ENCODE data around the gene NCEH1. TPM values are rescaled to one million over a fixed set of nuclear protein-coding genes. Genes with fewer than 3 reads are reported as not detected.

NCEH1 gene
- total and polyA plus RNA-seq, 2 experiments from 2014 or later: 1.8 to 4.9 TPM

GRCh38 chr3:172749230-172749965 is 38.5 kb upstream of the NCEH1 start (continued):
- TF ChIP-seq ZNF462 (CRISPR knock-in tag; IDR thresholded peaks at IDR 0.05) (no peak), POLR2AphosphoS5 (IDR thresholded peaks at IDR 0.05; ENCODE audit: low read depth) (no peak), CTCF (conservative IDR thresholded peaks at IDR 0.05; ENCODE audit: low read depth in 2 of 2) (no peak), REST (IDR thresholded peaks at IDR 0.05; ENCODE audit: unreplicated experiment) (no peak), CREB1 (CRISPR knock-in tag; IDR thresholded peaks at IDR 0.05; ENCODE audit: low read depth) (no peak), STAT1 (IDR thresholded peaks at IDR 0.05; ENCODE audit: unreplicated experiment) (no peak), ZNF331 (CRISPR knock-in tag; IDR thresholded peaks at IDR 0.05; ENCODE audit: low read depth) (no peak), ZNF114 (CRISPR knock-in tag; IDR thresholded peaks at IDR 0.05) (no peak), EZH2phosphoT487 (IDR thresholded peaks at IDR 0.05; ENCODE audit: unreplicated experiment) (no peak), EZH2 (IDR thresholded peaks at IDR 0.05; ENCODE audit: low read depth, unreplicated experiment) (no peak)
